HL-60/S4 treated with retinoic acid at 250 ng/mL for 4 days and 3 days (cell line): ENCODE data around the gene DGCR2.

ENCODE experiments used
- in situ Hi-C: fragments of 300-500 bp; cut with MboI; formaldehyde crosslinking; loops from 2 replicates; pipeline ENCODE4 v1.7.0; 2022; ENCODE audit warnings: low sequenced_read_pairs

DGCR2 gene

GRCh38 chr22:19128009-19128401 is 5.8 kb upstream of the DGCR2 start:
- in situ Hi-C loops: no loop called here

DNA sequence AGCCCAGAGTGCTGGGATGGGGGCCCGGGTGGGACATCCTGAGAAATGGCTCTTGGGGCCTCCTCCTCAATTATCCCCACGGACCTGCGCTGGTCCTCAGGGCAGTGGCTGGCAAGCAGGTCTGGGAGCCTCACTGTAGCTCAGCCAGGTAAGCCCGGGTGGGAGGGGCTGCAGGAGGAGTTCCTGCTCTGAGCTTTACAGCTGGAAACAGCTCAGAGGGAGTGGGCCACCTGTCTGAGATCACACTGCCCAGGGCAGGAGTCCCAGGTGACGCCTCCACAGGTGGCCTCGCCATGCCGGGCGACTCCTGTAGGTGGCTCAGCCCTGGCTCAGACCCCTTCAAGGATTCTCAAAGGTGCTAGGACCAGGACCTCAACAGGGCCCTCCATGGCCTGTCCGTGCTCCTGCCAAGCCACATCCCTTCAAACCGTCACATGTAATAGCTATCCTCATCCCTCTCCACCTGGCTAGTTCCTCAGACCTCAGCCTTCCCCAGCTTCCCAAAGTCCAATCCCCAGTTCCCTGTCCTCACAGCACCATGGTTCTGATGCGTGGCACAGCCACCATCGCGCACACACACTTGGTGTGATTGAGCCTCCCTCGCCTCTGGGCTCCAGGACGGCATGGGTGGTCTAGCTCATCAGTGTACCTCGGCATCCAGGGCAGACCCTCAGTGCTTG is 5.3 kb upstream of the DGCR2 start:
- in situ Hi-C loops: no loop called here

DNA sequence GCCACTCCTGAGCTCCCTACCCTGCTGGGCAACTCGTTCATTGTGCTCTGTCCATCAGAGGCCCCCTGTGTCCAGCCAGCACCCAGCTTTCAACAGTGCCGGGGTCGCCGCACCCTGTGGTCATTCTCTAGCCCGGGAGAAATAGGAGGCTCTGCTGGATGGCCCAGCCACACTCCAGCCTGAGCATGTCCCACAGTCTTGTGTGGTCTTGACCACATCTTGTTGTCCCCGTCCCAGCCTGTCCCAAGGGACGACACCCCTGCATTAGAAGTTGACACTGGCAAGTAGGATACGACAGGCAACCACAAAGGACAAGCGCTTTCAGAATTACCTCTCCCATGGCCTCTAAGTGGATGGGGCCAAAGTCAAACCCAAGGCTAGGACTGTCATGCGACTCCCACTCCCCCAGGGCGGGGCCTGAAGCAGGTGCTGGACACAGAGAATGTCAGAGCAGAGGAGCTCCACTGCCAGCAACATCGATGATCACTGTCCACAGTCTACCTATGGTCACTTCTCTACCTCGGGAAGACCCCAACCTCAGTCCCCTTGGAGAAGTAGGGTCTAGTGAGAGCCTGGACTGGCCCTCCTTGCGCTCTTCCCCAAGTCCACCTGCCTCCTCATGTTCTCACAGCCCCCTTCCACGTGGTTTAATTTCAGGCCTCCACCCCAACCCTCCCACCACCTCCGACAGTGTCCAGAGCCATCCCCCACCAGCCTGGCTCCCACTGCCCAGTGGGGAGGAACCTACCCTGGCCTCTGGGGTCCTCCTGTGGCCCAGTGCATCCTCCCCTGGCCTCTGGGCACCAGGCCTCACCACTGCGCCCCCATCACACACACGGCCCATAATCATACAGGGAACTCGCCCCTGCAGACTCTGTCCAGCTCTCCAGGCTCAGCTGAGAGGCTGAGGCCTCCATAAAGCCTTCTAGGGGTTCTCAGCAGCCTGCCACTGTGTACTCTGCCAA is 4.4 kb upstream of the DGCR2 start:
- in situ Hi-C loops: no loop called here

DNA sequence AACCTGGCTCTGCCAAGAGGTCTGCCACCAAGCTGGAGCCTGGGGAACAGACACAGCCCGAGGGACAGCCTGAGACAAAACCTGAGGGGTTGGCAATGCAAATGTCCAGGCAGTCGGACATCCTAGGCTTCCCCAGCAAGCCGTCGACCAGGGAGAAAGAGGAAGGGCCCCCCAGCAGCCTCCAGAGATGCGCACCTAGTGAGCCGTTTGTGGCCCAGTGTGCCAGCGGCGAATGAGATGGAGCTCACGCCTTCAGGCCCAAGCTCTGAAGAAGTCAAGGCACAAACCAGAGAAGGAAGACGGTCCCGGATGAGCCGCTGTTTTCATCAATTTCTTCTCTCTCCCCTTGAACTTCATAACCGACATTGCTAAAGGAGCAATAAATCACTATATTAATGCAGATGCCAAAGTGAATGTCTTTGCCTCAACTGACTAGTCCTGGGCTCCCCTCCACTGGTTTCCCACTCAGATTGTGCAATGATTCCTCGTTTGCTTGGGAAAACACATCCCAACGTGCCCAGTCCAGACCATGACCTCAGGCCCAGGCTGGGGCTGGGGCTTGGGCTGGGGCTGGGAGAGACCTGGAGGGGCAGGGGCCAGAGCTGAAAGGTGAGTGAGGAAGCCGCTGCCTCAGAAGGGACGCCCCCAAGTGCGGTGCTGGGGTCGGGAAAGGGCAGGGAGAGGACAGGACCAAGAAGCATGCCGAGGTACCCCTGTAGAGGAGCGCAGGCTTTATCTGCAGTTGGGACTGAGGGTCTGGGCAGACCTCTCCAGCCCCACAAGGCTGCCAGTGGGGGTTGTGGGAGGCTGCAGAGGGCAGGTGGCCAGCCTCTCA is 3.5 kb upstream of the DGCR2 start:
- in situ Hi-C loops: no loop called here

GRCh38 chr22:19125011-19125410 is 2.8 kb upstream of the DGCR2 start:
- in situ Hi-C loops: no loop called here

DNA sequence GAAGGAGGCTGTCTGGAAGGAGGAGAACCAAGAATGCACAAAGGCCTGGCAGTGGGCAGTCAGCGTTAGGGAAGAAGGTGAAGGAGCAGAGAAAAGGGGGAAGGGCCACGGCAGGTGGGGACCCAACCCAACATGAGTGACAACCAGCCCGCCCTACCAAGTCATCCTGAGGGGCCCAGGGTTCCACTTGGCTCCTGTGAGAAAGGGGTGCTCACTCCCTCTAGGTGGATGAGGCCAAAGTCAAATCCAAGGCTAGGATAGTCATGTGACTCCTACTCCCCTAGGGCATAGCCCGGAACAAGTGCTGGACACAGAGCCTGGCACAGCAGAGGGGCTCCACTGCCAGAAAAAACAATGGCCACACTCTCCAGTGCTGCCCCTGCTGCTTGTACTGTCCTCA is 2.2 kb upstream of the DGCR2 start:
- in situ Hi-C loops: no loop called here

DNA sequence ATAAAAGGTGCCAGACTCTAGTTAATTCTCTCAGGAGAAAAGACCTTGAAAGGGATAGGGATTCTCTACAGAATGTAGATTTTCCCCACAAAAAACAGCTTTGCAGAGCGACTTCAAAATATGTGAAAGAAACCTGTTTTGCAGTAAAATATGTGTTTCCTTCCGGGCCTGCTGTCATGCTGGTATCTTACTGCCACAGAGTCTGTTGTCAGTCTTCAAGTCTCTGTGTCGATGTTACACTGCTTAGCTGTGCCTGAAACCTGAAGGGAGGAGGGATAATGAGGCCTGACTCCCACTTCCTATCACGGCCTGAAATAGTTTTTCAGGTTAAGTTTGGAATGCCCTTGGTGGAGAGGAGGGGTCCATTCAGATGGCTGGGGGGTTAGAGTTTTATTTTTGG is 1.7 kb upstream of the DGCR2 start:
- in situ Hi-C loops: no loop called here

GRCh38 chr22:19122752-19123492 is 710 bp upstream of the DGCR2 start:
- in situ Hi-C loops: no loop called here

DNA sequence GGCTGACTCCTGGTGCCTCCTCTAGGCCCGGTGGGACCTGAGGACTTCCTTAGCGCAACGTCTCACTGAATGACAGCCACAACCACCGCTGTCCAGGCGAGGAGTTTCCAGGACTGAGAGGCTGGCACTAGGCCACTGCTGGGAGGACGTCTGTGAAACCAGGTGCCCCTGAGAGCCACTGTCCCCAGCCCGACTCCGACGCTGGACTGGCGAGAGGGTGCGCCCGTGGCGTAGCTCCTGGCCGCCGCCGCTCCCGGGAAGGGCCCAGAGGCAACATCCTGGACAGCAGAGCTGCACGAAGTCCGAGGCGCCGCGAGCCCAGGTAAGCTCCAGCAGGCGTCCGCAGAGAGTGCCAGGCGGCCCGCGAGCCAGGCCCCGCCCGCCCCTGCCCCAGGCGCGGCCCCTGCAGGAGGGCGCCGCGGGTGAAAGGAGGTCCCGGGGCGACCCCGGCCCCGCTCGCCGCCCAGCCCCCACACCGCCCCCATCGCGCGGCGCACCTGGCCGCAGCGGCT is 525 bp downstream of the DGCR2 start:
- in situ Hi-C loops: no loop called here

DNA sequence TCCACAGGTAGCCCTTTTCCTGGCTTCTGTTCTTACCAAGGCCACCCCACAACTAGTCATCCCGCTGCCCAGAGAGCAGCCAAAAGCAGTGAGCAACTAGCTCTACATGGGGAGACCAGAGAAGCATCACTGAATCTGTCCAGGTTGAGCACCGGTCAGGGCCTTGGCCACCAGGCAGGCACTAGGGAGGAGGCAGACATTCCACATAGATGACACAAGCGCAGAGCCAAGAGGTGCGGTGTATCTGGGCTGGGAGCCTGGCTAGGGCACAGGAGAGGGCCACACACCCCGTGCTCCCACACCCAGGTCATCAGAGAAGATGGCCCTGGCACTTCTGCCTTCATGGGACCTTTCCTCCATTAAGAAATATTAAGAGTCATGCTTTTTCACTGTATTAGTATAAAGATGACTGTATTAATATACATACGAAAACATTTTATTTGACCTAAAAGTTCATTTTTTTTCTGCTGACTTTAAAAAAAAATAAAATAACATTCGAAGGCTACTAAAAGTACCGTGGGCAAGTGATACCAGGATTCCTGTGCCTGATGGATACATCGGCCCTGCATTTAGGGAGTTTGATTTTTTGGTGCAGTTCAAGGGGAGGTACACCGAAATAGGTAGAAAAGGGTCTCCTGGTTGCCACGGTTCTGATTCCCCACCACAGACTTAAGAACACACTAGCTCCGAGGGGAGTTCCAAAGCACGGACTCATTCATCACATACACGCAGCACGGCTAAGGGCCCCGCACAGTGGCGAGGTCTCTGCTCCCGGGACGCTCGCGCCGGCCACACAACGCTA is 1.2 kb downstream of the DGCR2 start:
- in situ Hi-C loops: no loop called here

DNA sequence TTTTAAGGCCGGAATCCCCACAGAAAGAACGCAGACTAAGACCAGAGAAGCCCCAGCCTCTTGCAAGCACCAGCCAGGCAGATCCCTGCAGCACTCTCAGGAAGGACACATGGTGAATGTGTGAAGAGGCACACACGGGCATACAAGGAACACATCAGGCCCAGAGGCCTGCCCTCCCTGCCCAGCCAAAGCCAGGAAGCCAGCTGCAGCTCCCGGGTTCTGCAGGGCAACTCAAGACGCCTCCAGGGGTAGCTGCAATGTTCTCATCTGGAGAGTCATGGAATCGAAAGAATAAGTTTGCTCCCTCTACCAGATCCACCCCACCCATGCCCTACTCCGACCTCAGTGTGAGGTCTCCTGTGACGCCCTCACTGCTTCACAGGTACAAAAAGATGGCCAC is 2.3 kb downstream of the DGCR2 start:
- in situ Hi-C loops: no loop called here

GRCh38 chr22:19118329-19118880 is 3.8 kb downstream of the DGCR2 start:
- in situ Hi-C loops: no loop called here

DNA sequence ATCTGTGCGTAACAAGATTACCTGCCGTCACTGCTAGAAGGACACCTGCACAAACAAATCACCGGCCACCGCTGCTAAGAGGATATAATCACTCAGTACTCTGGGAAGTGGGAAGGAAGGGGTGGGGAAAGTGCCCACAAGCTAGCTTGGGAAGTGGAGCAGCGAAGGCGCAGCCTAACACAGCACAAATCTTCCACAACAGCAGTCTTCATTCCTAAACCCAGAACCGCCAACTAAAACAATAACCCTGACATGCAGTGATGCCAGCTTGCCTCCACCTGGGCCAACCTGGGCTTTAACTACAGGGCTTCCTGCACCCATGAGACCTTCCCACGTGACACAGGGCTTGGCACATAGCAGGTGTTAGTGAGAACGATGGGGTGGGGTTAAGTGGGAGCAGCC is 5.1 kb downstream of the DGCR2 start:
- in situ Hi-C loops: no loop called here

GRCh38 chr22:19115628-19116027 is 6.6 kb downstream of the DGCR2 start:
- in situ Hi-C loops: no loop called here

GRCh38 chr22:19114984-19115552 is 7.1 kb downstream of the DGCR2 start:
- in situ Hi-C loops: no loop called here

DNA sequence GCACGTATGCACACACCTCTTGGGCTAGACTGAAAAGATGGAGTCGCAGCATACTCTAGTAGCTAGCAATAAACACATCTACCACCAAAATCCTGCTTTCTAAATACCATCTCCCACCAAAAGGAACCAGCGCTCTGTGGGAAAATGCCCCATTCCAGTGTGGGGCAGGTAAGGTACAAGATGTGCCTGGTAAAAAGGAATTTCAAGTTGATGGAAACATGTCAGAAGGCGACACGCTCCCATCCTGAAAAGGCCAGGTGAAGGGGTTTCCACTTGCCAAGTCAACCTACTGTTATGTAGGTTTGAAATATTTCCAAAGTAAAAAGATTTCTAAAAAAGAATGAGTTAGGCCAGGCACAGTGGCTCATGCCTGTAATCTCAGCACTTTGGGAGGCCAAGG is 8.8 kb downstream of the DGCR2 start:
- in situ Hi-C loops: no loop called here

- in situ Hi-C loops: no loop called here
Measured at GRCh38 chr22:19111584-19111983, 10.6 kb downstream of the DGCR2 start.

DNA sequence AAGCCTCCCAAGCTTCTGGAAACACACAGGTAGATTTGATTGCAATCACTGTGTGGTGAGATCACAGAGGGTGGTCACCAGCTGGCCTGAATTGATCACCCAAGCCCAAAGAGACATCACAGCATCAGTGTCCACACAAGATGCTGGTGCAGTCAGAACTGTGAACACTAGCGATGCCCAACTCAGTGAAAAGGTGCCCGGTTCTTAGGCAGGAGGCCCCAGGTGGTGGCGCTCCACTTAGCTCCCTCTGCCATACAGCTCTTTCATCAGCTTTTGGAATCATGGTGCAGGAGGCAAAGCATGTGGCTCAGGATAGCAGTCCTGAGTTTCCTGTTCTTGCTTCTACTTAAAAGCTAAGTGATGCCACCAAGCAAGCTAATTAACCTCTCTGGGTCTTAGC is 11.1 kb downstream of the DGCR2 start:
- in situ Hi-C loops: no loop called here

- in situ Hi-C loops: no loop called here
Measured at GRCh38 chr22:19110646-19111045, 11.6 kb downstream of the DGCR2 start.
